ENCODE measurements around the gene NUBPL.

NUBPL gene

GRCh38 chr14:31561155-31561846 is at the start of gene NUBPL:
NUBPL (plus strand) TSS chr14:31561404; CDS start chr14:31561440, 36 bp downstream.
- peak; percentile 82 to 92 for DNase-seq

GRCh38 chr14:31527087-31527486 is 34.1 kb upstream of the NUBPL start:
- DNase-seq, result no peak

GRCh38 chr14:31527546-31527945 is 33.7 kb upstream of the NUBPL start:
- DNase-seq, result no peak

GRCh38 chr14:31529053-31529452 is 32.2 kb upstream of the NUBPL start:
- DNase-seq, result no peak

GRCh38 chr14:31530136-31530535 is 31.1 kb upstream of the NUBPL start:
- DNase-seq, result no peak

GRCh38 chr14:31536201-31536960 is 24.8 kb upstream of the NUBPL start:
- DNase-seq, result no peak

GRCh38 chr14:31541702-31542101 is 19.5 kb upstream of the NUBPL start:
- no peak for DNase-seq

- DNase-seq, result no peak
These were observed 17.0 kb upstream of the NUBPL start for GRCh38 chr14:31543969-31544799.

GRCh38 chr14:31544816-31545215 is 16.4 kb upstream of the NUBPL start:
- DNase-seq, result no peak

GRCh38 chr14:31545328-31545727 is 15.9 kb upstream of the NUBPL start:
- no peak for DNase-seq

GRCh38 chr14:31549817-31550216 is 11.4 kb upstream of the NUBPL start:
- DNase-seq, result no peak

- no peak for DNase-seq
These were observed 10.6 kb upstream of the NUBPL start for GRCh38 chr14:31550589-31550988.

- no peak for DNase-seq
These were observed 5.0 kb upstream of the NUBPL start for GRCh38 chr14:31556191-31556590.

- DNase-seq, result no peak
These were observed 1.3 kb upstream of the NUBPL start for GRCh38 chr14:31559939-31560338.

- no peak for DNase-seq
These were observed 447 bp upstream of the NUBPL start for GRCh38 chr14:31560759-31561154.

GRCh38 chr14:31564194-31564593 is 3.0 kb downstream of the NUBPL start:
- DNase-seq, result no peak

- no peak for DNase-seq
These were observed 5.3 kb downstream of the NUBPL start for GRCh38 chr14:31566456-31566855.

- DNase-seq, result no peak
These were observed 6.5 kb downstream of the NUBPL start for GRCh38 chr14:31567655-31568054.

GRCh38 chr14:31568161-31568560 is 7.0 kb downstream of the NUBPL start:
- DNase-seq, result no peak

GRCh38 chr14:31568671-31569070 is 7.5 kb downstream of the NUBPL start:
- no peak for DNase-seq

GRCh38 chr14:31572955-31573354 is 11.8 kb downstream of the NUBPL start:
- DNase-seq, result no peak

GRCh38 chr14:31576949-31577348 is 15.7 kb downstream of the NUBPL start:
- no peak for DNase-seq

GRCh38 chr14:31578266-31578665 is 17.1 kb downstream of the NUBPL start:
- DNase-seq, result no peak

Data from hippocampal formation (tissue), 2 donors.